H1 (cell line): Measurements from ENCODE around the gene GLTP. TPM values are rescaled to one million over a fixed set of nuclear protein-coding genes. Genes with fewer than 3 reads are reported as not detected.

Source experiments
- CTCF ChIA-PET: fragments of 300-600 bp; sonication (Branson Sonifier 250); formaldehyde crosslinking; loops from one replicate; lab custom pipeline; 2021; ENCODE audit not compliant: partially characterized antibody; lab: Charles Lee
- POLR2A ChIA-PET: fragments of 300-600 bp; sonication (Branson Sonifier 250); formaldehyde crosslinking; loops from one replicate; lab custom pipeline; 2021; ENCODE audit warnings: inconsistent platforms; ENCODE audit not compliant: partially characterized antibody; lab: Charles Lee
- DNase-seq, 2 experiments: peaks; one replicate each; pipeline versions ENCODE4 v3.0.0 to v3.0.0-alpha.2; 2010 to 2022; ENCODE audit warnings: low spot score in 2 of 2, low read depth in 1 of 2, mixed read lengths in 1 of 2
- FAIRE-seq: peaks from 2 replicates; lab custom pipeline; 2011; peaks lifted over from hg19 to GRCh38; lab: Jason Lieb, UNC
- H2AFZ ChIP-seq: 2 replicates; pipeline ENCODE4 v1.8.1; 2012; ENCODE audit warnings: low read length, inconsistent platforms
- H2AK5ac ChIP-seq: 2 replicates; pipeline ENCODE4 v1.6.1; 2013; ENCODE audit warnings: low read depth, low read length
- H2BK120ac ChIP-seq: replicated peaks from 2 replicates; pipeline ENCODE3; 2013; ENCODE audit warnings: low read depth, low read length, inconsistent platforms
- H2BK12ac ChIP-seq: 2 replicates; pipeline ENCODE4 v1.6.1; 2013; ENCODE audit warnings: low read depth, low read length
- H2BK15ac ChIP-seq: 2 replicates; pipeline ENCODE4 v1.6.1; 2013; ENCODE audit warnings: low read length
- H2BK20ac ChIP-seq: 2 replicates; pipeline ENCODE4 v1.6.1; 2013; ENCODE audit warnings: low read length
- H2BK5ac ChIP-seq: 2 replicates; pipeline ENCODE4 v1.6.1; 2013; ENCODE audit warnings: low read depth, low read length
- H3K14ac ChIP-seq: 2 replicates; pipeline ENCODE4 v1.6.1; 2013; ENCODE audit warnings: inconsistent platforms; ENCODE audit not compliant: insufficient read length
- H3K18ac ChIP-seq: 2 replicates; pipeline ENCODE4 v1.6.1; 2013; ENCODE audit warnings: low read length; ENCODE audit errors: extremely low read depth
- H3K23ac ChIP-seq: 2 replicates; pipeline ENCODE4 v1.6.1; 2013; ENCODE audit warnings: inconsistent platforms; ENCODE audit not compliant: insufficient read length
- H3K23me2 ChIP-seq: 2 replicates; pipeline ENCODE4 v1.6.1; 2013; ENCODE audit warnings: low read depth, low read length
- H3K27ac ChIP-seq: 2 replicates; pipeline ENCODE4 v1.6.1; 2011; ENCODE audit warnings: low read depth, low read length, inconsistent platforms
- H3K27me3 ChIP-seq, 4 experiments: replicated peaks in 1 of 4; 1 replicate in 1 of 4; 2 replicates in 3 of 4; pipeline versions ENCODE4 v1.6.1 to v1.8.1; 2011 to 2013; ENCODE audit warnings: low read length in 3 of 4, mild to moderate bottlenecking in 3 of 4, inconsistent platforms in 2 of 4, mixed read lengths in 2 of 4, moderate library complexity in 1 of 4; ENCODE audit not compliant: control insufficient read depth in 3 of 4, insufficient read depth in 3 of 4; ENCODE audit errors: extremely low read depth in 1 of 4
- H3K36me3 ChIP-seq, 4 experiments: 2 replicates each; pipeline versions ENCODE4 v1.6.1 to v1.8.1; 2011 to 2013; ENCODE audit warnings: mild to moderate bottlenecking in 4 of 4, low read length in 3 of 4, moderate library complexity in 2 of 4, control low read depth in 1 of 4, inconsistent platforms in 1 of 4; ENCODE audit not compliant: insufficient read depth in 4 of 4, control insufficient read depth in 2 of 4
- H3K4ac ChIP-seq: replicated peaks from 2 replicates; pipeline ENCODE3; 2013; ENCODE audit warnings: low read length, low read depth, mixed read lengths, inconsistent platforms; ENCODE audit not compliant: insufficient read length
- H3K4me1 ChIP-seq, 4 experiments: replicated peaks in 1 of 4; 1 replicate in 1 of 4; 2 replicates in 3 of 4; pipeline versions ENCODE4 v1.6.1 to v1.8.1; 2011 to 2013; ENCODE audit warnings: low read length in 3 of 4, inconsistent platforms in 2 of 4, mixed read lengths in 1 of 4; ENCODE audit not compliant: insufficient read depth in 4 of 4, control insufficient read depth in 3 of 4
- H3K4me2 ChIP-seq, 2 experiments: 2 replicates each; pipeline versions ENCODE4 v1.6.1 to v1.8.1; 2011 to 2013; ENCODE audit warnings: low read depth in 2 of 2, low read length in 2 of 2, control low read depth in 1 of 2, inconsistent platforms in 1 of 2, mild to moderate bottlenecking in 1 of 2; ENCODE audit not compliant: insufficient read depth in 1 of 2
- H3K4me3 ChIP-seq, 4 experiments: fragments of 200-600, 300-600 bp in 1 of 4; sonication (generic), shearing (Covaris generic), sonication (Bioruptor Twin) in 1 of 4; 2 replicates each; pipeline versions ENCODE4 v1.5.1 to v1.8.1; 2011 to 2016; ENCODE audit warnings: low read length in 4 of 4, low read depth in 3 of 4, control low read depth in 2 of 4, inconsistent platforms in 2 of 4, mild to moderate bottlenecking in 2 of 4, mixed read lengths in 1 of 4, moderate library complexity in 1 of 4; ENCODE audit not compliant: insufficient read depth in 2 of 4; ENCODE audit errors: extremely low read depth in 1 of 4
- H3K56ac ChIP-seq: replicated peaks from 2 replicates; pipeline ENCODE3; 2013; ENCODE audit warnings: low read depth, mild to moderate bottlenecking, mixed read lengths, low read length, inconsistent platforms; ENCODE audit not compliant: insufficient read length
- H3K79me1 ChIP-seq: 2 replicates; pipeline ENCODE4 v1.6.1; 2013; ENCODE audit warnings: low read depth, low read length, control low read depth
- H3K79me2 ChIP-seq, 2 experiments: 2 replicates each; pipeline versions ENCODE4 v1.6.1 to v1.8.1; 2012 to 2013; ENCODE audit warnings: low read length in 2 of 2, mild to moderate bottlenecking in 2 of 2, inconsistent platforms in 1 of 2; ENCODE audit not compliant: insufficient read depth in 2 of 2, control insufficient read depth in 1 of 2
- H3K9ac ChIP-seq, 4 experiments: replicated peaks in 1 of 4; 1 replicate in 1 of 4; 2 replicates in 3 of 4; pipeline versions ENCODE4 v1.6.1 to v1.8.1; 2011 to 2013; ENCODE audit warnings: low read depth in 3 of 4, low read length in 3 of 4, control low read depth in 2 of 4, mild to moderate bottlenecking in 2 of 4, moderate library complexity in 2 of 4, inconsistent platforms in 1 of 4; ENCODE audit errors: extremely low read depth in 1 of 4
- H3K9me3 ChIP-seq, 2 experiments: 2 replicates each; pipeline versions ENCODE4 v1.6.1 to v1.8.1; 2012 to 2013; ENCODE audit warnings: mild to moderate bottlenecking in 2 of 2, moderate library complexity in 2 of 2, control low read depth in 1 of 2, inconsistent platforms in 1 of 2, low read depth in 1 of 2, low read length in 1 of 2, mixed read lengths in 1 of 2; ENCODE audit not compliant: insufficient read depth in 2 of 2
- H4K20me1 ChIP-seq, 2 experiments: replicated peaks in 1 of 2; 2 replicates each; pipeline versions ENCODE3 to v1.8.1; 2011 to 2013; ENCODE audit warnings: inconsistent platforms in 2 of 2, low read length in 2 of 2, mild to moderate bottlenecking in 1 of 2; ENCODE audit not compliant: insufficient read depth in 2 of 2, control insufficient read depth in 1 of 2
- H4K5ac ChIP-seq: 2 replicates; pipeline ENCODE4 v1.6.1; 2013; ENCODE audit warnings: low read length, low read depth, mixed read lengths, inconsistent platforms; ENCODE audit not compliant: insufficient read length
- H4K8ac ChIP-seq: 2 replicates; pipeline ENCODE4 v1.8.0; 2013; ENCODE audit warnings: mild to moderate bottlenecking, moderate library complexity, low read length, inconsistent platforms; ENCODE audit not compliant: insufficient read depth; ENCODE audit errors: extremely low read depth
- H4K91ac ChIP-seq: replicated peaks from 2 replicates; pipeline ENCODE3; 2013; ENCODE audit warnings: low read length, mixed read lengths, inconsistent platforms; ENCODE audit not compliant: insufficient read length
- ASH2L ChIP-seq: fragments of 200-600, 300-600 bp; sonication (generic); IDR thresholded peaks from one replicate; pipeline ENCODE4 v1.7.1; 2017; ENCODE audit warnings: low read length
- ATF3 ChIP-seq: IDR thresholded peaks from 2 replicates; pipeline ENCODE4 v1.6.1; 2011; ENCODE audit warnings: low read depth, mild to moderate bottlenecking, low read length; ENCODE audit not compliant: insufficient read depth
- CEBPB ChIP-seq: IDR thresholded peaks from 2 replicates; pipeline ENCODE4 v1.6.1; 2012; ENCODE audit warnings: low read depth, low read length
- EGR1 ChIP-seq: IDR thresholded peaks from 2 replicates; pipeline ENCODE4 v1.6.1; 2011; ENCODE audit warnings: low read depth, low read length, borderline replicate concordance
- FOSL1 ChIP-seq: IDR thresholded peaks from 2 replicates; pipeline ENCODE4 v1.6.1; 2011; ENCODE audit warnings: mild to moderate bottlenecking, low read depth, low read length, moderate library complexity; ENCODE audit not compliant: insufficient read depth
- GABPA ChIP-seq: IDR thresholded peaks from 2 replicates; pipeline ENCODE4 v1.6.1; 2011; ENCODE audit warnings: mild to moderate bottlenecking, low read length, moderate library complexity, borderline replicate concordance; ENCODE audit not compliant: insufficient read depth
- GTF2F1 ChIP-seq: IDR thresholded peaks from 2 replicates; pipeline ENCODE4 v1.6.1; 2012; ENCODE audit warnings: low read depth, low read length, improper control_type of control experiment, borderline replicate concordance
- HDAC2 ChIP-seq, 2 experiments: fragments of 300-600 bp in 1 of 2; sonication (generic) in 1 of 2; IDR thresholded peaks; 2 replicates each; pipeline ENCODE4 v1.6.1; 2011 to 2012; ENCODE audit warnings: low read depth in 2 of 2, low read length in 2 of 2, mild to moderate bottlenecking in 2 of 2, moderate library complexity in 2 of 2, borderline replicate concordance in 1 of 2, inconsistent platforms in 1 of 2
- HDAC6 ChIP-seq: IDR thresholded peaks from one replicate; pipeline ENCODE4 v1.7.1; 2012; ENCODE audit warnings: low read depth, mild to moderate bottlenecking, inconsistent platforms, low read length, moderate library complexity
- KDM4A ChIP-seq: IDR thresholded peaks from one replicate; pipeline ENCODE4 v1.7.1; 2012; ENCODE audit warnings: low read depth, mild to moderate bottlenecking, moderate library complexity, low read length, inconsistent platforms; ENCODE audit not compliant: severe bottlenecking
- RBBP5 ChIP-seq: IDR thresholded peaks from 2 replicates; pipeline ENCODE4 v1.7.1; 2012; ENCODE audit warnings: low read depth, mild to moderate bottlenecking, inconsistent platforms, low read length, moderate library complexity, borderline replicate concordance
- SP1 ChIP-seq: IDR thresholded peaks from 2 replicates; pipeline ENCODE4 v1.6.1; 2011; ENCODE audit warnings: low read depth, low read length
- SP4 ChIP-seq: IDR thresholded peaks from 2 replicates; pipeline ENCODE4 v1.6.1; 2012; ENCODE audit warnings: low read length, inconsistent platforms
- WGBS, 2 experiments: shearing (Covaris generic) in 1 of 2; methylation state at CpG; one replicate each; pipeline versions ENCODE4 v1.1.6 to v1.1.7; 2013 to 2015; ENCODE audit warnings: low lambda C conversion rate in 2 of 2, mixed read lengths in 2 of 2, inconsistent platforms in 1 of 2, low coverage in 1 of 2, missing lambda C conversion rate in 1 of 2; ENCODE audit not compliant: insufficient replicate concordance in 2 of 2, insufficient coverage in 1 of 2, insufficient read length in 1 of 2; ENCODE audit errors: extremely low coverage in 1 of 2, missing lambda C conversion rate in 1 of 2; 5-methylcytosine and 5-hydroxymethylcytosine counted together
- polyA plus RNA-seq, 7 experiments: library from polyadenylated mRNA; depleted of rRNA in 3 of 7; stranded (reverse) in 5 of 7; unstranded in 2 of 7; fragments of >200 nt in 5 of 7; fragments of 200-250 nt in 2 of 7; gene quantifications; 1 replicate in 5 of 7; 2 replicates in 1 of 7; 4 replicates in 1 of 7; pipeline versions ENCODE4 v1.2.1 to v1.2.3, GENCODE V29; 2011 to 2013; ENCODE audit warnings: missing spikeins in 2 of 7, mixed read lengths in 2 of 7
- total RNA-seq: library from RNA; stranded (reverse); fragmentation: NEBNext Ultra II Directional; extraction: Animal tissue kit (Norgen Biotek cat#: 25700); gene quantifications from 2 replicates; pipeline ENCODE4 v1.2.1, GENCODE V29; 2021

The GLTP gene
- total and polyA plus RNA-seq, 2 of the 8 experiments (the other 6 are each of a cell fraction or from before 2014, with no cell fraction given) = 9.8 to 26.1 TPM

GRCh38 chr12:109883461-109883860 lies 3.1 kb upstream of the GLTP start:
- Histone ChIP-seq H3K4me2 (no peak overlapping the region), H3K56ac (no peak overlapping the region), H2BK15ac (no peak overlapping the region), H2BK5ac (no peak overlapping the region), H2AK5ac (no peak overlapping the region), H3K9ac (no peak overlapping the region), H4K8ac (no peak overlapping the region), H2BK20ac (no peak overlapping the region), H3K27ac (no peak overlapping the region), H3K9me3 (no peaks in the 10 kb centered on the region), H3K79me1 (peaks cover 3% of the 10 kb centered on the region; the same call in 1 of the 2 replicates), H3K23ac (no peak overlapping the region), H4K20me1 (peaks cover 0 to 5% of the 10 kb centered on the region in 2 experiments), H3K4me1 (peaks cover 9 to 25% (median 13%) of the 10 kb centered on the region in 4 experiments), H2BK12ac (no peak overlapping the region), H3K27me3 (no peaks in the 10 kb centered on the region; a peak in 1 of 7 replicates), H3K18ac (no peak overlapping the region), H3K4me3 (no peak overlapping the region), H3K79me2 (peaks cover 0 to 8% of the 10 kb centered on the region in 2 experiments; a peak in 2 of 4 replicates), H2BK120ac (no peak overlapping the region), H3K4ac (no peak overlapping the region), H2AFZ (no peak overlapping the region), H3K14ac (no peak overlapping the region), H3K23me2 (peaks cover 14% of the 10 kb centered on the region), H3K36me3 (no peaks in the 10 kb centered on the region), H4K91ac (no peak overlapping the region), H4K5ac (no peak overlapping the region)
- WGBS, 2 experiments = 86% methylated on average over 4 of the region's 4 CpGs; no CpG with 5 or more reads in 1 of the 2 experiments
- POLR2A ChIA-PET = interaction anchor here (0.7 kb wide), 1 partner anchor 602 kb away, joined by 3 read pairs; no protein-coding TSS in a partner anchor
- FAIRE-seq (no peak), DNase-seq (no peak)
- CTCF ChIA-PET = interaction anchor here (0.9 to 2.1 kb wide), 4 partner anchors 26 to 78 kb away, joined by 3 to 4 read pairs (median 4); no protein-coding TSS in a partner anchor
- TF ChIP-seq ASH2L (no peak), CEBPB (no peak), EGR1 (no peak), SP4 (no peak), HDAC2 (IDR thresholded peaks at IDR 0.05; ENCODE audit: borderline replicate concordance in 1 of 2, low read depth in 2 of 2, low read length in 2 of 2) (no peak), ATF3 (no peak), FOSL1 (no peak), KDM4A (no peak), RBBP5 (no peak), GABPA (no peak), SP1 (no peak), HDAC6 (no peak), GTF2F1 (no peak)
